ENCODE results near the gene LY6G5B. TPM values are rescaled to one million over a fixed set of nuclear protein-coding genes. Genes with fewer than 3 reads are reported as not detected.
A peak's percentile ranks its signal among the peaks of the same experiment; 100 is the strongest.

Gene LY6G5B
- total RNA-seq, 4 donors from 2014 or later: 7.2 to 25.6 (median 19.7) TPM

- Histone ChIP-seq H3K36me3 (peaks cover 0 to 98% (median 0%) of the 10 kb centered on the region in 3 donors), H3K9me3 (no peaks in the 10 kb centered on the region), H3K4me3 (no peak overlapping the region), H3K4me1 (no peaks in the 10 kb centered on the region), H3K27me3 (no peaks in the 10 kb centered on the region), H3K27ac (no peak overlapping the region)
- DNase-seq: no peak
- TF ChIP-seq CTCF (IDR thresholded peaks at IDR 0.05) (no peak), POLR2A (IDR thresholded peaks at IDR 0.05) (no peak)
Observed at GRCh38 chr6:31634969-31635575, 34.7 kb upstream of the LY6G5B start.

- Histone ChIP-seq H3K4me3 (no peak overlapping the region), H3K36me3 (peaks cover 0 to 98% (median 1%) of the 10 kb centered on the region in 3 donors), H3K27me3 (no peaks in the 10 kb centered on the region), H3K9me3 (no peaks in the 10 kb centered on the region), H3K4me1 (no peaks in the 10 kb centered on the region), H3K27ac (no peak overlapping the region)
- TF ChIP-seq CTCF (IDR thresholded peaks at IDR 0.05) (no peak), POLR2A (IDR thresholded peaks at IDR 0.05) (no peak)
- DNase-seq: peak in 1 of 3 donors; percentile 27
Observed at GRCh38 chr6:31636698-31637596, 32.8 kb upstream of the LY6G5B start.

GRCh38 chr6:31639043-31639442 lies 30.7 kb upstream of the LY6G5B start:
- H3K9me3 ChIP-seq: no peaks in the 10 kb centered on the region
- no peak overlapping the region for H3K4me3 ChIP-seq
- H3K36me3 ChIP-seq: peaks cover 0 to 99% (median 7%) of the 10 kb centered on the region in 3 donors
- H3K27me3 ChIP-seq: no peaks in the 10 kb centered on the region
- no peaks in the 10 kb centered on the region for H3K4me1 ChIP-seq
- no peak overlapping the region for H3K27ac ChIP-seq
- no peak for DNase-seq
- TF ChIP-seq CTCF (IDR thresholded peaks at IDR 0.05): no peak
- no peak for TF ChIP-seq POLR2A (IDR thresholded peaks at IDR 0.05)

GRCh38 chr6:31639449-31639861 lies 30.3 kb upstream of the LY6G5B start:
- DNase-seq: no peak
- Histone ChIP-seq H3K36me3 (peaks cover 0 to 99% (median 7%) of the 10 kb centered on the region in 3 donors), H3K27me3 (no peaks in the 10 kb centered on the region), H3K4me3 (no peak overlapping the region), H3K27ac (no peak overlapping the region), H3K9me3 (no peaks in the 10 kb centered on the region), H3K4me1 (no peaks in the 10 kb centered on the region)
- no peak for TF ChIP-seq POLR2A (IDR thresholded peaks at IDR 0.05)
- TF ChIP-seq CTCF (IDR thresholded peaks at IDR 0.05): no peak

- Histone ChIP-seq H3K4me3 (no peak overlapping the region), H3K4me1 (no peaks in the 10 kb centered on the region), H3K27me3 (no peaks in the 10 kb centered on the region), H3K27ac (no peak overlapping the region), H3K9me3 (no peaks in the 10 kb centered on the region), H3K36me3 (peaks cover 0 to 99% (median 7%) of the 10 kb centered on the region in 3 donors)
- no peak for TF ChIP-seq POLR2A (IDR thresholded peaks at IDR 0.05)
- no peak for TF ChIP-seq CTCF (IDR thresholded peaks at IDR 0.05)
- no peak for DNase-seq
Observed at GRCh38 chr6:31640612-31641011, 29.2 kb upstream of the LY6G5B start.
